ENCODE measurements around the gene DGUOK.

GRCh38 chr2:73985308-73986084 lies 58.8 kb downstream of the DGUOK start:
- TF ChIP-seq CTCF (IDR thresholded peaks at IDR 0.05 in 4 of 5, conservative IDR thresholded peaks at IDR 0.05 in 1 of 5) (no peak), POLR2A (IDR thresholded peaks at IDR 0.05) (peak in 1 of 2 donors; percentile 23)
